MM.1S (cell line): ENCODE data around the gene IL10RB.

Experiments used
- DNase-seq: peaks from one replicate; pipeline ENCODE4 v3.0.0-alpha.2; 2015
- H2AFZ ChIP-seq: fragments of 300-600 bp; sonication (generic); 2 replicates; pipeline ENCODE4 v1.6.0; 2016; ENCODE audit warnings: antibody characterized with exemption, low read length
- H3F3A ChIP-seq: fragments of 300-600 bp; sonication (generic); 2 replicates; pipeline ENCODE4 v1.6.1; 2016; ENCODE audit warnings: mild to moderate bottlenecking, antibody characterized with exemption, low read length, moderate library complexity, mixed read lengths; ENCODE audit not compliant: insufficient read depth
- H3K27ac ChIP-seq: fragments of 300-600 bp; sonication (generic); 2 replicates; pipeline ENCODE4 v1.5.1; 2016; ENCODE audit warnings: mild to moderate bottlenecking, low read length
- H3K27me3 ChIP-seq: fragments of 300-600 bp; sonication (generic); replicated peaks from 2 replicates; pipeline ENCODE4 v1.6.0; 2016; ENCODE audit warnings: low read length; ENCODE audit not compliant: insufficient read depth
- H3K36me3 ChIP-seq: fragments of 300-600 bp; sonication (generic); replicated peaks from 2 replicates; pipeline ENCODE4 v1.6.1; 2016; ENCODE audit warnings: mild to moderate bottlenecking, low read length, mixed read lengths; ENCODE audit not compliant: insufficient read depth
- H3K4me1 ChIP-seq: fragments of 300-600 bp; sonication (generic); 2 replicates; pipeline ENCODE4 v1.6.1; 2016; ENCODE audit warnings: low read length, mixed read lengths
- H3K4me2 ChIP-seq: fragments of 300-600 bp; sonication (generic); 2 replicates; pipeline ENCODE4 v1.6.0; 2016; ENCODE audit warnings: low read depth, low read length
- H3K4me3 ChIP-seq: fragments of 300-600 bp; sonication (generic); 2 replicates; pipeline ENCODE4 v1.5.1; 2016; ENCODE audit warnings: low read length, mixed read lengths
- H3K79me2 ChIP-seq: fragments of 300-600 bp; sonication (generic); 2 replicates; pipeline ENCODE4 v1.6.1; 2016; ENCODE audit warnings: mixed run types, low read length, mixed read lengths
- H3K9ac ChIP-seq: fragments of 300-600 bp; sonication (generic); 2 replicates; pipeline ENCODE4 v1.6.1; 2016; ENCODE audit warnings: low read length, mixed read lengths
- H3K9me2 ChIP-seq: fragments of 300-600 bp; sonication (generic); replicated peaks from 2 replicates; pipeline ENCODE4 v1.6.1; 2016; ENCODE audit warnings: mild to moderate bottlenecking, low read length, mixed read lengths; ENCODE audit not compliant: insufficient read depth
- H3K9me3 ChIP-seq: fragments of 300-600 bp; sonication (generic); replicated peaks from 2 replicates; pipeline ENCODE4 v1.6.1; 2016; ENCODE audit warnings: mild to moderate bottlenecking, low read length, mixed read lengths; ENCODE audit not compliant: insufficient read depth
- H4K20me1 ChIP-seq: fragments of 300-600 bp; sonication (generic); 2 replicates; pipeline ENCODE4 v1.6.1; 2016; ENCODE audit warnings: mild to moderate bottlenecking, low read length, moderate library complexity, mixed read lengths; ENCODE audit not compliant: insufficient read depth
- CTCF ChIP-seq: fragments of 300-600 bp; sonication (generic); IDR thresholded peaks from 2 replicates; pipeline ENCODE4 v1.5.1; 2016; ENCODE audit warnings: antibody characterized with exemption, low read length, mixed read lengths
- EZH2 ChIP-seq: fragments of 300-600 bp; sonication (generic); optimal IDR thresholded peaks from 2 replicates; pipeline ENCODE3; 2017; ENCODE audit warnings: low read depth, mild to moderate bottlenecking, antibody characterized with exemption, low read length, mixed read lengths
- EZH2phosphoT487 ChIP-seq: fragments of 300-600 bp; sonication (generic); IDR thresholded peaks from 2 replicates; pipeline ENCODE4 v1.6.1; 2018; ENCODE audit warnings: antibody characterized with exemption, low read length

IL10RB gene

GRCh38 chr21:33278721-33279120 is 12.6 kb downstream of the IL10RB start:
- no peak overlapping the region for H2AFZ ChIP-seq
- H3K4me2 ChIP-seq = no peak overlapping the region
- H3K4me1 ChIP-seq = peaks cover 12% of the 10 kb centered on the region
- no peak for TF ChIP-seq CTCF
- TF ChIP-seq EZH2phosphoT487 = no peak
- TF ChIP-seq EZH2 = no peak
- DNase-seq = no peak
- no peaks in the 10 kb centered on the region for H3K9me2 ChIP-seq
- no peaks in the 10 kb centered on the region for H3K9me3 ChIP-seq
- no peak overlapping the region for H3K27ac ChIP-seq
- no peaks in the 10 kb centered on the region for H4K20me1 ChIP-seq
- H3K79me2 ChIP-seq = no peaks in the 10 kb centered on the region
- no peak overlapping the region for H3K9ac ChIP-seq
- no peaks in the 10 kb centered on the region for H3K27me3 ChIP-seq
- H3K4me3 ChIP-seq = no peak overlapping the region
- H3F3A ChIP-seq = no peaks in the 10 kb centered on the region
- H3K36me3 ChIP-seq = no peaks in the 10 kb centered on the region

GRCh38 chr21:33279330-33279820 is 13.2 kb downstream of the IL10RB start:
- no peaks in the 10 kb centered on the region for H3K9me2 ChIP-seq
- H3K4me2 ChIP-seq = no peak overlapping the region
- no peaks in the 10 kb centered on the region for H3K79me2 ChIP-seq
- no peaks in the 10 kb centered on the region for H4K20me1 ChIP-seq
- no peaks in the 10 kb centered on the region for H3K36me3 ChIP-seq
- TF ChIP-seq EZH2phosphoT487 (no peak), EZH2 (no peak), CTCF (no peak)
- no peak overlapping the region for H3K27ac ChIP-seq
- no peaks in the 10 kb centered on the region for H3K9me3 ChIP-seq
- no peaks in the 10 kb centered on the region for H3F3A ChIP-seq
- peaks cover 12% of the 10 kb centered on the region for H3K4me1 ChIP-seq
- H2AFZ ChIP-seq = no peak overlapping the region
- no peak for DNase-seq
- H3K4me3 ChIP-seq = no peak overlapping the region
- no peak overlapping the region for H3K9ac ChIP-seq
- no peaks in the 10 kb centered on the region for H3K27me3 ChIP-seq

GRCh38 chr21:33281096-33281652 is 15.0 kb downstream of the IL10RB start:
- Histone ChIP-seq H3K4me3 (no peak overlapping the region), H3K27me3 (no peaks in the 10 kb centered on the region), H3K9me2 (no peaks in the 10 kb centered on the region), H3K9me3 (no peaks in the 10 kb centered on the region), H3K79me2 (no peaks in the 10 kb centered on the region), H3K27ac (no peak overlapping the region), H3K9ac (no peak overlapping the region), H4K20me1 (no peaks in the 10 kb centered on the region), H3F3A (no peaks in the 10 kb centered on the region), H3K36me3 (no peaks in the 10 kb centered on the region), H2AFZ (no peak overlapping the region), H3K4me1 (peaks cover 12% of the 10 kb centered on the region), H3K4me2 (no peak overlapping the region)
- TF ChIP-seq CTCF (no peak), EZH2 (no peak), EZH2phosphoT487 (no peak)
- no peak for DNase-seq
